Fibroblast of lung (primary cell): ENCODE data around the gene TCF7L1.

Experiments used
- CTCF ChIP-seq, 2 donors: IDR thresholded peaks in 1 of 2; conservative IDR thresholded peaks in 1 of 2; 1 replicate in 1 of 2; 2 replicates in 1 of 2; pipeline ENCODE4 v1.5.1; 2011 to 2012; ENCODE audit warnings: low read length in 2 of 2, control low read depth in 1 of 2, inconsistent platforms in 1 of 2, low read depth in 1 of 2, mild to moderate bottlenecking in 1 of 2
- EZH2 ChIP-seq: IDR thresholded peaks from 2 replicates; pipeline ENCODE4 v1.5.1; 2012; ENCODE audit warnings: low read length, control low read depth, mild to moderate bottlenecking; ENCODE audit errors: missing control alignments

GRCh38 chr2:85168942-85169341, 35.8 kb downstream of the TCF7L1 start:
- TF ChIP-seq CTCF (conservative IDR thresholded peaks at IDR 0.05 in 1 of 2, IDR thresholded peaks at IDR 0.05 in 1 of 2; ENCODE audit: low read depth in 1 of 2, low read length in 2 of 2), result no peak
- no peak for TF ChIP-seq EZH2
